ENCODE measurements around the gene TIFAB.

DNA sequence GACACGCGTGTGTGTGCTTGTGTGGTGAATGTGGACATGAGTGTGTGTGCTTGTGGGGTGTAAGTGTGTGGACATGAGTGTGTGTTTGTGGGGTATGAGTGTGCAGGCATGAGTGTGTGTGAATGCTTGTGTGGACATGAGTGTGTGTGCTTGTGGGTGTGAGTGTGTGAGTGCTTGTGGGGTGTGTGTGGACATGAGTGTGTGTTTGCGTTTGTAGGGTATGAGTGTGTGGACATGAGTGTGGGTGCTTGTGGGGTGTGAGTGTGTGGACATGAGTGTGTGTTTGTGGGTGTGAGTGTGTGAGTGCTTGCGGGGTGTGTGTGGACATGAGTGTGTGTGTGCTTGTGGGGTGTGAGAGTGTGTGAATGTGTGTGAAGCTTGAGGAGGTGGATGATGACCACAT is 29.8 kb upstream of the TIFAB start:
- TF ChIP-seq EP300 (IDR thresholded peaks at IDR 0.05) = no peak
- TF ChIP-seq, protein P1, sequence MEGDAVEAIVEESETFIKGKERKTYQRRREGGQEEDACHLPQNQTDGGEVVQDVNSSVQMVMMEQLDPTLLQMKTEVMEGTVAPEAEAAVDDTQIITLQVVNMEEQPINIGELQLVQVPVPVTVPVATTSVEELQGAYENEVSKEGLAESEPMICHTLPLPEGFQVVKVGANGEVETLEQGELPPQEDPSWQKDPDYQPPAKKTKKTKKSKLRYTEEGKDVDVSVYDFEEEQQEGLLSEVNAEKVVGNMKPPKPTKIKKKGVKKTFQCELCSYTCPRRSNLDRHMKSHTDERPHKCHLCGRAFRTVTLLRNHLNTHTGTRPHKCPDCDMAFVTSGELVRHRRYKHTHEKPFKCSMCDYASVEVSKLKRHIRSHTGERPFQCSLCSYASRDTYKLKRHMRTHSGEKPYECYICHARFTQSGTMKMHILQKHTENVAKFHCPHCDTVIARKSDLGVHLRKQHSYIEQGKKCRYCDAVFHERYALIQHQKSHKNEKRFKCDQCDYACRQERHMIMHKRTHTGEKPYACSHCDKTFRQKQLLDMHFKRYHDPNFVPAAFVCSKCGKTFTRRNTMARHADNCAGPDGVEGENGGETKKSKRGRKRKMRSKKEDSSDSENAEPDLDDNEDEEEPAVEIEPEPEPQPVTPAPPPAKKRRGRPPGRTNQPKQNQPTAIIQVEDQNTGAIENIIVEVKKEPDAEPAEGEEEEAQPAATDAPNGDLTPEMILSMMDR (IDR thresholded peaks at IDR 0.05) = no peak

All from suprapubic skin (tissue), 3 donors.